Left lobe of liver (tissue), 2 donors: ENCODE data around the gene CELSR1. TPM values are rescaled to one million over a fixed set of nuclear protein-coding genes. Genes with fewer than 3 reads are reported as not detected.

ENCODE experiments used
- ATAC-seq: fragments of 200-7000 bp; cut with Tn5 transposase; one replicate; pipeline ENCODE4 v1.9.1; 2020; ENCODE audit warnings: mild to moderate bottlenecking, moderate library complexity
- DNase-seq: peaks from one replicate; pipeline ENCODE4 v3.0.0-alpha.2; 2020; ENCODE audit warnings: low spot score
- total RNA-seq: library from RNA; stranded (reverse); gene quantifications from one replicate; pipeline ENCODE4 v1.2.1, GENCODE V29; 2021
- donor health status: DM: no; HTN: no; CAD: no; lungs with moderate emphysema.
- donor health status: DM: no; HTN: yes; CAD: no.

CELSR1 gene
- total RNA-seq, 1 donor from 2014 or later: 8.4 TPM

GRCh38 chr22:46357711-46358520 is 179.5 kb downstream of the CELSR1 start:
- ATAC-seq: no peak
- DNase-seq: peak; percentile 44

- no peak for ATAC-seq
- DNase-seq: no peak
Observed at GRCh38 chr22:46356496-46357480, 180.6 kb downstream of the CELSR1 start.

- DNase-seq (peak; percentile 44), ATAC-seq (peak; percentile 3)
Observed at GRCh38 chr22:46355996-46356471, 181.4 kb downstream of the CELSR1 start.

GRCh38 chr22:46355369-46355995 is 181.9 kb downstream of the CELSR1 start:
- peak; percentile 81 for ATAC-seq
- DNase-seq: peak; percentile 72

GRCh38 chr22:46354993-46355305 is 182.5 kb downstream of the CELSR1 start:
- DNase-seq: no peak
- no peak for ATAC-seq

GRCh38 chr22:46354176-46354992 is 183.0 kb downstream of the CELSR1 start:
- DNase-seq (peak; percentile 48), ATAC-seq (no peak)

GRCh38 chr22:46353483-46354105 is 183.8 kb downstream of the CELSR1 start:
- no peak for DNase-seq

GRCh38 chr22:46352691-46353386 is 184.6 kb downstream of the CELSR1 start:
- ATAC-seq (no peak), DNase-seq (no peak)

More at GRCh38 chr22:46353483-46354105, 183.8 kb downstream of the CELSR1 start:
- ATAC-seq: no peak

- no peak for ATAC-seq
- no peak for DNase-seq
Observed at GRCh38 chr22:46352276-46352675, 185.1 kb downstream of the CELSR1 start.

GRCh38 chr22:46351767-46352166 is 185.7 kb downstream of the CELSR1 start:
- ATAC-seq (no peak), DNase-seq (no peak)

GRCh38 chr22:46351131-46351735 is 186.2 kb downstream of the CELSR1 start:
- no peak for DNase-seq
- ATAC-seq: no peak

- DNase-seq (no peak), ATAC-seq (no peak)
Observed at GRCh38 chr22:46350646-46351045, 186.8 kb downstream of the CELSR1 start.

GRCh38 chr22:46350121-46350520 is 187.3 kb downstream of the CELSR1 start:
- ATAC-seq (no peak), DNase-seq (no peak)

GRCh38 chr22:46349681-46350080 is 187.7 kb downstream of the CELSR1 start:
- DNase-seq (no peak), ATAC-seq (no peak)

GRCh38 chr22:46349238-46349637 is 188.2 kb downstream of the CELSR1 start:
- no peak for ATAC-seq
- no peak for DNase-seq

- no peak for DNase-seq
- no peak for ATAC-seq
Observed at GRCh38 chr22:46348099-46348695, 189.2 kb downstream of the CELSR1 start.

- no peak for ATAC-seq
- DNase-seq: no peak
Observed at GRCh38 chr22:46347646-46348045, 189.8 kb downstream of the CELSR1 start.

GRCh38 chr22:46346680-46347405 is 190.6 kb downstream of the CELSR1 start:
- no peak for ATAC-seq
- no peak for DNase-seq
